ENCODE results near the gene PPP6R3.

GRCh38 chr11:68596231-68596630, 135.7 kb downstream of the PPP6R3 start:
- TF ChIP-seq ZNF644 (CRISPR knock-in tag; IDR thresholded peaks at IDR 0.05; ENCODE audit: low read depth) (no peak), ZHX1 (CRISPR knock-in tag; IDR thresholded peaks at IDR 0.05; ENCODE audit: low read depth) (no peak), TRIM24 (CRISPR knock-in tag; IDR thresholded peaks at IDR 0.05) (no peak), POLR2A (IDR thresholded peaks at IDR 0.05; ENCODE audit: insufficient read depth in 1 of 2, low read depth in 2 of 2, low read length in 2 of 2) (no peak), MYC (CRISPR knock-in tag; IDR thresholded peaks at IDR 0.05; ENCODE audit: borderline replicate concordance) (no peak), ELK4 (CRISPR knock-in tag; IDR thresholded peaks at IDR 0.05; ENCODE audit: borderline replicate concordance) (no peak), ZNF646 (CRISPR knock-in tag; IDR thresholded peaks at IDR 0.05) (no peak), ZNF543 (CRISPR knock-in tag; IDR thresholded peaks at IDR 0.05) (no peak), NFE2 (CRISPR knock-in tag; IDR thresholded peaks at IDR 0.05) (no peak), TCF12 (IDR thresholded peaks at IDR 0.05) (no peak), TCF12 (CRISPR knock-in tag; IDR thresholded peaks at IDR 0.05) (no peak), ZFX (CRISPR knock-in tag; IDR thresholded peaks at IDR 0.05; ENCODE audit: low read depth) (no peak), GMEB1 (CRISPR knock-in tag; IDR thresholded peaks at IDR 0.05; ENCODE audit: borderline replicate concordance) (no peak)
